Smooth muscle cell of the brain vasculature (primary cell): ENCODE data around the gene PLEKHJ1.
"Not testable (repeated sequence)": the region's sequence is repeated elsewhere in the genome, so short reads cannot be mapped to it uniquely, and the experiment has no call there.

Experiments
- DNase-seq: peaks from one replicate; pipeline ENCODE4 v3.0.0-alpha.2; 2012; ENCODE audit warnings: low read depth, low spot score

The PLEKHJ1 gene

GRCh38 chr19:2236314-2237050 lies at the start of gene PLEKHJ1, which contains the start of gene SF3A2:
Gene PLEKHJ1, minus strand, starts transcription at chr19:2236329. Its CDS starts 81 bp downstream, at chr19:2236248.
Gene SF3A2, plus strand, starts transcription at chr19:2236824. Its CDS starts 6,595 bp downstream, at chr19:2243419.
- peak; percentile 92 for DNase-seq

- DNase-seq, result no peak
These were observed 47.8 kb upstream of the PLEKHJ1 start for GRCh38 chr19:2283835-2284507.

GRCh38 chr19:2282862-2283237 lies 46.7 kb upstream of the PLEKHJ1 start:
- DNase-seq, result no peak

GRCh38 chr19:2282062-2282861 lies 46.1 kb upstream of the PLEKHJ1 start, which contains the start of gene PEAK3:
Gene PEAK3, minus strand, starts transcription at chr19:2282175. Its CDS starts 1,244 bp downstream, at chr19:2280931.
- no peak for DNase-seq

GRCh38 chr19:2281265-2282061 lies 45.3 kb upstream of the PLEKHJ1 start:
- not testable (repeated sequence) for DNase-seq

- DNase-seq, result no peak
These were observed 44.6 kb upstream of the PLEKHJ1 start for GRCh38 chr19:2280633-2281264.

GRCh38 chr19:2278459-2279158 lies 42.5 kb upstream of the PLEKHJ1 start:
- DNase-seq, result no peak

GRCh38 chr19:2277138-2277537 lies 41.0 kb upstream of the PLEKHJ1 start:
- DNase-seq, result no peak

- no peak for DNase-seq
These were observed 40.4 kb upstream of the PLEKHJ1 start for GRCh38 chr19:2276429-2276986.

- DNase-seq, result no peak
These were observed 39.7 kb upstream of the PLEKHJ1 start for GRCh38 chr19:2275588-2276428.

GRCh38 chr19:2274931-2275535 lies 38.9 kb upstream of the PLEKHJ1 start:
- no peak for DNase-seq

GRCh38 chr19:2274185-2274711 lies 38.1 kb upstream of the PLEKHJ1 start:
- DNase-seq, result no peak

- no peak for DNase-seq
These were observed 37.4 kb upstream of the PLEKHJ1 start for GRCh38 chr19:2273356-2274184.

GRCh38 chr19:2271234-2272103 lies 35.3 kb upstream of the PLEKHJ1 start:
- DNase-seq, result no peak

- DNase-seq, result peak; percentile 66
These were observed 34.5 kb upstream of the PLEKHJ1 start for GRCh38 chr19:2270423-2271233.

- DNase-seq, result no peak
These were observed 34.0 kb upstream of the PLEKHJ1 start for GRCh38 chr19:2270157-2270422.
